H1 (cell line): Measurements from ENCODE around the gene SH3BGRL3. TPM values are rescaled to one million over a fixed set of nuclear protein-coding genes. Genes with fewer than 3 reads are reported as not detected.

Experiments used
- CTCF ChIA-PET: fragments of 300-600 bp; sonication (Branson Sonifier 250); formaldehyde crosslinking; loops from one replicate; lab custom pipeline; 2021; ENCODE audit not compliant: partially characterized antibody; lab: Charles Lee
- POLR2A ChIA-PET: fragments of 300-600 bp; sonication (Branson Sonifier 250); formaldehyde crosslinking; loops from one replicate; lab custom pipeline; 2021; ENCODE audit warnings: inconsistent platforms; ENCODE audit not compliant: partially characterized antibody; lab: Charles Lee
- DNase-seq, 2 experiments: peaks; one replicate each; pipeline versions ENCODE4 v3.0.0 to v3.0.0-alpha.2; 2010 to 2022; ENCODE audit warnings: low spot score in 2 of 2, low read depth in 1 of 2, mixed read lengths in 1 of 2
- FAIRE-seq: peaks from 2 replicates; lab custom pipeline; 2011; peaks lifted over from hg19 to GRCh38; lab: Jason Lieb, UNC
- H2AFZ ChIP-seq: 2 replicates; pipeline ENCODE4 v1.8.1; 2012; ENCODE audit warnings: low read length, inconsistent platforms
- H2AK5ac ChIP-seq: 2 replicates; pipeline ENCODE4 v1.6.1; 2013; ENCODE audit warnings: low read depth, low read length
- H2BK120ac ChIP-seq: replicated peaks from 2 replicates; pipeline ENCODE3; 2013; ENCODE audit warnings: low read depth, low read length, inconsistent platforms
- H2BK12ac ChIP-seq: 2 replicates; pipeline ENCODE4 v1.6.1; 2013; ENCODE audit warnings: low read depth, low read length
- H2BK15ac ChIP-seq: 2 replicates; pipeline ENCODE4 v1.6.1; 2013; ENCODE audit warnings: low read length
- H2BK20ac ChIP-seq: 2 replicates; pipeline ENCODE4 v1.6.1; 2013; ENCODE audit warnings: low read length
- H2BK5ac ChIP-seq: 2 replicates; pipeline ENCODE4 v1.6.1; 2013; ENCODE audit warnings: low read depth, low read length
- H3K14ac ChIP-seq: 2 replicates; pipeline ENCODE4 v1.6.1; 2013; ENCODE audit warnings: inconsistent platforms; ENCODE audit not compliant: insufficient read length
- H3K18ac ChIP-seq: 2 replicates; pipeline ENCODE4 v1.6.1; 2013; ENCODE audit warnings: low read length; ENCODE audit errors: extremely low read depth
- H3K23ac ChIP-seq: 2 replicates; pipeline ENCODE4 v1.6.1; 2013; ENCODE audit warnings: inconsistent platforms; ENCODE audit not compliant: insufficient read length
- H3K23me2 ChIP-seq: 2 replicates; pipeline ENCODE4 v1.6.1; 2013; ENCODE audit warnings: low read depth, low read length
- H3K27ac ChIP-seq: 2 replicates; pipeline ENCODE4 v1.6.1; 2011; ENCODE audit warnings: low read depth, low read length, inconsistent platforms
- H3K27me3 ChIP-seq, 4 experiments: replicated peaks in 1 of 4; 1 replicate in 1 of 4; 2 replicates in 3 of 4; pipeline versions ENCODE4 v1.6.1 to v1.8.1; 2011 to 2013; ENCODE audit warnings: low read length in 3 of 4, mild to moderate bottlenecking in 3 of 4, inconsistent platforms in 2 of 4, mixed read lengths in 2 of 4, moderate library complexity in 1 of 4; ENCODE audit not compliant: control insufficient read depth in 3 of 4, insufficient read depth in 3 of 4; ENCODE audit errors: extremely low read depth in 1 of 4
- H3K36me3 ChIP-seq, 4 experiments: 2 replicates each; pipeline versions ENCODE4 v1.6.1 to v1.8.1; 2011 to 2013; ENCODE audit warnings: mild to moderate bottlenecking in 4 of 4, low read length in 3 of 4, moderate library complexity in 2 of 4, control low read depth in 1 of 4, inconsistent platforms in 1 of 4; ENCODE audit not compliant: insufficient read depth in 4 of 4, control insufficient read depth in 2 of 4
- H3K4ac ChIP-seq: replicated peaks from 2 replicates; pipeline ENCODE3; 2013; ENCODE audit warnings: low read length, low read depth, mixed read lengths, inconsistent platforms; ENCODE audit not compliant: insufficient read length
- H3K4me1 ChIP-seq, 4 experiments: replicated peaks in 1 of 4; 1 replicate in 1 of 4; 2 replicates in 3 of 4; pipeline versions ENCODE4 v1.6.1 to v1.8.1; 2011 to 2013; ENCODE audit warnings: low read length in 3 of 4, inconsistent platforms in 2 of 4, mixed read lengths in 1 of 4; ENCODE audit not compliant: insufficient read depth in 4 of 4, control insufficient read depth in 3 of 4
- H3K4me2 ChIP-seq, 2 experiments: 2 replicates each; pipeline versions ENCODE4 v1.6.1 to v1.8.1; 2011 to 2013; ENCODE audit warnings: low read depth in 2 of 2, low read length in 2 of 2, control low read depth in 1 of 2, inconsistent platforms in 1 of 2, mild to moderate bottlenecking in 1 of 2; ENCODE audit not compliant: insufficient read depth in 1 of 2
- H3K4me3 ChIP-seq, 4 experiments: fragments of 200-600, 300-600 bp in 1 of 4; sonication (generic), shearing (Covaris generic), sonication (Bioruptor Twin) in 1 of 4; 2 replicates each; pipeline versions ENCODE4 v1.5.1 to v1.8.1; 2011 to 2016; ENCODE audit warnings: low read length in 4 of 4, low read depth in 3 of 4, control low read depth in 2 of 4, inconsistent platforms in 2 of 4, mild to moderate bottlenecking in 2 of 4, mixed read lengths in 1 of 4, moderate library complexity in 1 of 4; ENCODE audit not compliant: insufficient read depth in 2 of 4; ENCODE audit errors: extremely low read depth in 1 of 4
- H3K56ac ChIP-seq: replicated peaks from 2 replicates; pipeline ENCODE3; 2013; ENCODE audit warnings: low read depth, mild to moderate bottlenecking, mixed read lengths, low read length, inconsistent platforms; ENCODE audit not compliant: insufficient read length
- H3K79me1 ChIP-seq: 2 replicates; pipeline ENCODE4 v1.6.1; 2013; ENCODE audit warnings: low read depth, low read length, control low read depth
- H3K79me2 ChIP-seq, 2 experiments: 2 replicates each; pipeline versions ENCODE4 v1.6.1 to v1.8.1; 2012 to 2013; ENCODE audit warnings: low read length in 2 of 2, mild to moderate bottlenecking in 2 of 2, inconsistent platforms in 1 of 2; ENCODE audit not compliant: insufficient read depth in 2 of 2, control insufficient read depth in 1 of 2
- H3K9ac ChIP-seq, 4 experiments: replicated peaks in 1 of 4; 1 replicate in 1 of 4; 2 replicates in 3 of 4; pipeline versions ENCODE4 v1.6.1 to v1.8.1; 2011 to 2013; ENCODE audit warnings: low read depth in 3 of 4, low read length in 3 of 4, control low read depth in 2 of 4, mild to moderate bottlenecking in 2 of 4, moderate library complexity in 2 of 4, inconsistent platforms in 1 of 4; ENCODE audit errors: extremely low read depth in 1 of 4
- H3K9me3 ChIP-seq, 2 experiments: 2 replicates each; pipeline versions ENCODE4 v1.6.1 to v1.8.1; 2012 to 2013; ENCODE audit warnings: mild to moderate bottlenecking in 2 of 2, moderate library complexity in 2 of 2, control low read depth in 1 of 2, inconsistent platforms in 1 of 2, low read depth in 1 of 2, low read length in 1 of 2, mixed read lengths in 1 of 2; ENCODE audit not compliant: insufficient read depth in 2 of 2
- H4K20me1 ChIP-seq, 2 experiments: replicated peaks in 1 of 2; 2 replicates each; pipeline versions ENCODE3 to v1.8.1; 2011 to 2013; ENCODE audit warnings: inconsistent platforms in 2 of 2, low read length in 2 of 2, mild to moderate bottlenecking in 1 of 2; ENCODE audit not compliant: insufficient read depth in 2 of 2, control insufficient read depth in 1 of 2
- H4K5ac ChIP-seq: 2 replicates; pipeline ENCODE4 v1.6.1; 2013; ENCODE audit warnings: low read length, low read depth, mixed read lengths, inconsistent platforms; ENCODE audit not compliant: insufficient read length
- H4K8ac ChIP-seq: 2 replicates; pipeline ENCODE4 v1.8.0; 2013; ENCODE audit warnings: mild to moderate bottlenecking, moderate library complexity, low read length, inconsistent platforms; ENCODE audit not compliant: insufficient read depth; ENCODE audit errors: extremely low read depth
- H4K91ac ChIP-seq: replicated peaks from 2 replicates; pipeline ENCODE3; 2013; ENCODE audit warnings: low read length, mixed read lengths, inconsistent platforms; ENCODE audit not compliant: insufficient read length
- EZH2 ChIP-seq: fragments of 200-600 bp; sonication (generic); IDR thresholded peaks from 2 replicates; pipeline ENCODE4 v1.7.1; 2012; ENCODE audit warnings: low read depth, mild to moderate bottlenecking, moderate library complexity, low read length, inconsistent platforms; ENCODE audit not compliant: severe bottlenecking
- PHF8 ChIP-seq: fragments of 200-600 bp; sonication (generic); conservative IDR thresholded peaks from 2 replicates; pipeline ENCODE4 v1.7.1; 2012; ENCODE audit warnings: low read depth, mild to moderate bottlenecking, inconsistent platforms, low read length, moderate library complexity
- RAD21 ChIP-seq, 2 experiments: IDR thresholded peaks in 1 of 2; conservative IDR thresholded peaks in 1 of 2; 2 replicates each; pipeline ENCODE4 v1.6.1; 2011; ENCODE audit warnings: low read depth in 2 of 2, low read length in 2 of 2, improper control_type of control experiment in 1 of 2, inconsistent platforms in 1 of 2, mild to moderate bottlenecking in 1 of 2, moderate library complexity in 1 of 2
- RXRA ChIP-seq: IDR thresholded peaks from 2 replicates; pipeline ENCODE4 v1.6.1; 2011; ENCODE audit warnings: low read depth, mild to moderate bottlenecking, low read length, moderate library complexity; ENCODE audit not compliant: insufficient read depth
- SIRT6 ChIP-seq: IDR thresholded peaks from one replicate; pipeline ENCODE4 v1.7.1; 2012; ENCODE audit warnings: low read length, inconsistent platforms
- SP4 ChIP-seq: IDR thresholded peaks from 2 replicates; pipeline ENCODE4 v1.6.1; 2012; ENCODE audit warnings: low read length, inconsistent platforms
- SUZ12 ChIP-seq: fragments of 200-600 bp; sonication (generic); IDR thresholded peaks from 2 replicates; pipeline ENCODE4 v1.6.1; 2012; ENCODE audit warnings: mild to moderate bottlenecking, inconsistent platforms, low read length, moderate library complexity, mixed read lengths
- TCF12 ChIP-seq: IDR thresholded peaks from 2 replicates; pipeline ENCODE4 v1.6.1; 2011; ENCODE audit warnings: low read depth, mild to moderate bottlenecking, low read length
- WGBS, 2 experiments: shearing (Covaris generic) in 1 of 2; methylation state at CpG; one replicate each; pipeline versions ENCODE4 v1.1.6 to v1.1.7; 2013 to 2015; ENCODE audit warnings: low lambda C conversion rate in 2 of 2, mixed read lengths in 2 of 2, inconsistent platforms in 1 of 2, low coverage in 1 of 2, missing lambda C conversion rate in 1 of 2; ENCODE audit not compliant: insufficient replicate concordance in 2 of 2, insufficient coverage in 1 of 2, insufficient read length in 1 of 2; ENCODE audit errors: extremely low coverage in 1 of 2, missing lambda C conversion rate in 1 of 2; 5-methylcytosine and 5-hydroxymethylcytosine counted together
- polyA plus RNA-seq, 7 experiments: library from polyadenylated mRNA; depleted of rRNA in 3 of 7; stranded (reverse) in 5 of 7; unstranded in 2 of 7; fragments of >200 nt in 5 of 7; fragments of 200-250 nt in 2 of 7; gene quantifications; 1 replicate in 5 of 7; 2 replicates in 1 of 7; 4 replicates in 1 of 7; pipeline versions ENCODE4 v1.2.1 to v1.2.3, GENCODE V29; 2011 to 2013; ENCODE audit warnings: missing spikeins in 2 of 7, mixed read lengths in 2 of 7
- total RNA-seq: library from RNA; stranded (reverse); fragmentation: NEBNext Ultra II Directional; extraction: Animal tissue kit (Norgen Biotek cat#: 25700); gene quantifications from 2 replicates; pipeline ENCODE4 v1.2.1, GENCODE V29; 2021
- TF ChIP-seq, protein P1 (sequence below): IDR thresholded peaks from 2 replicates; pipeline ENCODE4 v1.6.1; 2011; ENCODE audit warnings: low read depth, mild to moderate bottlenecking, low read length; ENCODE audit not compliant: insufficient read depth

SH3BGRL3 gene
- total and polyA plus RNA-seq, 2 of the 8 experiments (the other 6 are each of a cell fraction or from before 2014, with no cell fraction given): 77.8 to 107 TPM

DNA sequence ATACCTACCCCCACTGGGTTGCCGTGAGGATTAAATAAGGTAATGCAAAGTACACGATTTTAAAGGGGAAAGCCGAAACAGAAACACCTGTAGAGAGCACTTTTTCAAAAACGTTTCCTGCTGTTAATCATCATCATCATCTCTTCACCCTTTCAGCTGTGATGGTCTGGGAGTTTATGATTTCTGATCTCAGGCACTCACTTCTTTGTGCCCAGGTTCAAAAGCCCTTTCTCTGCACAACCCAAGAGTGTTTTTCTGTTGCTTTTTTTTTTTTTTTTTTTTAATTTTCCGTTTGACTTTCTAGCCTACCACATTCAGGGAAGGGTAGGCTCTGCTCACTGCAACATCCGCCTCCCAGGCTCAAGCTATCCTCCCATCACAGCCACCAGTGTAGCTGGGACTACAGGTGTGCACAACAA, 27.5 kb downstream of the SH3BGRL3 start:
- no peak overlapping the region for H4K91ac ChIP-seq
- peak overlapping the region in 1 of 4 experiments; percentile 61; a peak in 3 of 7 replicates for H3K9ac ChIP-seq
- no peak overlapping the region for H4K5ac ChIP-seq
- no peak overlapping the region for H2BK20ac ChIP-seq
- FAIRE-seq (no peak), DNase-seq (no peak)
- no peak overlapping the region for H3K14ac ChIP-seq
- no peaks in the 10 kb centered on the region for H3K79me2 ChIP-seq
- H3K23ac ChIP-seq: no peak overlapping the region
- no peak for TF ChIP-seq TCF12
- TF ChIP-seq RAD21 (IDR thresholded peaks at IDR 0.05 in 1 of 2, conservative IDR thresholded peaks at IDR 0.05 in 1 of 2; ENCODE audit: low read depth in 2 of 2, low read length in 2 of 2): no peak
- no peak for TF ChIP-seq SP4
- no peak for TF ChIP-seq PHF8
- TF ChIP-seq, protein P1, sequence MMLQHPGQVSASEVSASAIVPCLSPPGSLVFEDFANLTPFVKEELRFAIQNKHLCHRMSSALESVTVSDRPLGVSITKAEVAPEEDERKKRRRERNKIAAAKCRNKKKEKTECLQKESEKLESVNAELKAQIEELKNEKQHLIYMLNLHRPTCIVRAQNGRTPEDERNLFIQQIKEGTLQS: no peak
- no peak for TF ChIP-seq RXRA
- no peak for TF ChIP-seq SIRT6
- TF ChIP-seq SUZ12: no peak
- TF ChIP-seq EZH2: no peak
- H3K9me3 ChIP-seq: no peaks in the 10 kb centered on the region
- H3K56ac ChIP-seq: no peak overlapping the region
- 0 out of 2 replicates have a peak overlapping the region, but pooled peaks have one; percentile 61 for H2BK15ac ChIP-seq
- no peak overlapping the region for H2BK120ac ChIP-seq
- no peak overlapping the region for H2AK5ac ChIP-seq
- H3K4ac ChIP-seq: no peak overlapping the region
- H2BK12ac ChIP-seq: peak overlapping the region; percentile 79; the same call in 1 of the 2 replicates
- H3K79me1 ChIP-seq: no peaks in the 10 kb centered on the region
- WGBS, 2 experiments: 63% methylated on average over 6 of the region's 6 CpGs; no CpG with 5 or more reads in 1 of the 2 experiments
- ChIA-PET POLR2A (interaction anchor here (0.6 to 4.6 kb wide), 10 partner anchors 10 to 134 kb away, joined by 3 to 29 read pairs (median 4); partner anchors contain the start of genes CD52 and LIN28A), CTCF (interaction anchor here (0.6 to 57.0 kb wide), 5 partner anchors 9 to 91 kb away, joined by 3 to 1530 read pairs (median 21); partner anchors contain the start of genes CD52, SH3BGRL3 and UBXN11)
- H3K18ac ChIP-seq: no peak overlapping the region
- H3K27ac ChIP-seq: no peak overlapping the region
- H3K4me3 ChIP-seq: peak overlapping the region in 1 of 4 experiments; percentile 60; a peak in 2 of 8 replicates
- peaks cover 9% of the 10 kb centered on the region for H3K23me2 ChIP-seq
- H3K36me3 ChIP-seq: no peaks in the 10 kb centered on the region
- peaks cover 0 to 5% (median 2%) of the 10 kb centered on the region in 4 experiments; a peak in 3 of 7 replicates for H3K4me1 ChIP-seq
- H4K8ac ChIP-seq: no peak overlapping the region
- H3K4me2 ChIP-seq: peak overlapping the region; percentile 56 to 82
- peak overlapping the region; percentile 28; the same call in 1 of the 2 replicates for H2BK5ac ChIP-seq
- H4K20me1 ChIP-seq: no peaks in the 10 kb centered on the region
- H2AFZ ChIP-seq: 0 out of 2 replicates have a peak overlapping the region, but pooled peaks have one; percentile 9
- no peaks in the 10 kb centered on the region for H3K27me3 ChIP-seq
